Measurements from ENCODE around the gene MSH3.

MSH3 gene

DNA sequence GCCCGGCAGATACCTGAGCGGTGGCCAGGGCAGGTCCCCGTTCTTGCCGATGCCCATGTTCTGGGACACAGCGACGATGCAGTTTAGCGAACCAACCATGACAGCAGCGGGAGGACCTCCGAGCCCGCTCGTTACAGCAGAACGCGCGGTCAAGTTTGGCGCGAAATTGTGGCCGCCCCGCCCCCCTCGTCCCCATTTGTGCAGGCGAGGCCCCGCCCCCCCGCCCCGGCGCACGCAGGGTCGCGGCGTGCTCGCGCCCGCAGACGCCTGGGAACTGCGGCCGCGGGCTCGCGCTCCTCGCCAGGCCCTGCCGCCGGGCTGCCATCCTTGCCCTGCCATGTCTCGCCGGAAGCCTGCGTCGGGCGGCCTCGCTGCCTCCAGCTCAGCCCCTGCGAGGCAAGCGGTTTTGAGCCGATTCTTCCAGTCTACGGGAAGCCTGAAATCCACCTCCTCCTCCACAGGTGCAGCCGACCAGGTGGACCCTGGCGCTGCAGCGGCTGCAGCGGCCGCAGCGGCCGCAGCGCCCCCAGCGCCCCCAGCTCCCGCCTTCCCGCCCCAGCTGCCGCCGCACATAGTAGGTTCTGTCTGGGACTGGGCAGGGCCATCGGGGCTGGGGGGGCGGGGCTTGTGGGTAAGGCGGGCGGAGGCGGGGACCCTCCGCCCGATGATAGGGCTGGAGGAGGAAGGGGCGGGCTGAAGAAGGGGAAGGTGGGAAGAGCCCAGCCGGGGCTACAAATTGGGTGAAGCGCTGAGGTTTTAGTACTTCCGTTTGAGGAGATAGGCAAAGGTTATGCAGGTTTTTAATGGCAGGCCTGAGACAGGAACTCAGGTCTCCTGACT is at the start of gene MSH3, which contains the start of gene DHFR:
TSS of gene MSH3 (plus strand) at position 262 of the 840 bp plus-strand sequence. CDS start at position 338, 76 bp downstream.
TSS of gene DHFR (minus strand) at position 593 of the 840 bp plus-strand sequence. CDS start at position 99, 494 bp downstream.
- DNase-seq (ENCODE audit: low read depth in 2 of 2): peak; percentile 82 to 86

DNA sequence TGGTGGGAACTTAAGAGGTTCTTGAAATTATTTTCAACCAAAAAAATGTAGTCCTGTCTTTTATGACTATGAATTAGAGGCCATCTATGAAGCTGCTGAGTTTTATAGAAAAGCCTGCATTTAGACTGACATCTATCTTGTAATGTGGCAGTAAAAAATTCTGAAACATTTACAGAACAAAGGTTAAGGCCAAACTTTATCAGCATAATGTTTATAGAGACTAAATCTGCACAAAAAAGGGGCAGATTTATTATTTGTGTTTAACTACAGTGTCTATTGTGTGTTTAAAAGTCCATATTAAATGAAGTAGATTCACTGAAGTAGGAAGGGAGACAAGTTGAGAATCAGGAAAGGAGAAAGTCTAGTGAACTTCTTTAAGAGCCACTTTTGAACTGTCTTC is 47.1 kb upstream of the MSH3 start:
- DNase-seq (ENCODE audit: low read depth in 2 of 2): no peak

DNA sequence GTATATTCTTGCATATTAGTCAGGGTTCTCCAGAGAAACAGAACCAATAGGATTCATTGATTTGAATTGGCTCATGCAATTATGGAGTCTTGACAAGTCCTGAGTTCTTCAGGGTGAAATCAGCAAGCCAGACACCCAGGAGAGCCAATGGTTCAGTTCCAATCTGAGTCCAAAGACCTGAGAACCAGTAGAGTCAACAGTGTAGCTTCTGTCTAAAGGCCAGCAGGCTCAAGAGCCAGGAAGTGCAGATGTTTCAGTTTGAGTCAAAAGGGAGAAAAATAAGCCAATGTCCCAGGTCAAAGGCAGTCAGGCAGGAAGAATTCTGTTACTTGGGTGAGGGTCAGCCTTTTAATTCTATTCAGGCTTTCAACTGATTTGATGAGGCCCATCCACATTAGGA is 46.6 kb upstream of the MSH3 start:
- no peak for DNase-seq (ENCODE audit: low read depth in 2 of 2)

- no peak for DNase-seq (ENCODE audit: low read depth in 2 of 2)
Observed at GRCh38 chr5:80608731-80609130, 45.7 kb upstream of the MSH3 start.

- DNase-seq (ENCODE audit: low read depth in 2 of 2): no peak
Observed at GRCh38 chr5:80609692-80610091, 44.8 kb upstream of the MSH3 start.

- no peak for DNase-seq (ENCODE audit: low read depth in 2 of 2)
Observed at GRCh38 chr5:80615266-80615914, 39.1 kb upstream of the MSH3 start.

- DNase-seq (ENCODE audit: low read depth in 2 of 2): no peak
Observed at GRCh38 chr5:80618438-80618837, 36.0 kb upstream of the MSH3 start.

GRCh38 chr5:80619086-80619485 is 35.4 kb upstream of the MSH3 start:
- no peak for DNase-seq (ENCODE audit: low read depth in 2 of 2)

GRCh38 chr5:80620211-80620610 is 34.2 kb upstream of the MSH3 start:
- no peak for DNase-seq (ENCODE audit: low read depth in 2 of 2)

DNA sequence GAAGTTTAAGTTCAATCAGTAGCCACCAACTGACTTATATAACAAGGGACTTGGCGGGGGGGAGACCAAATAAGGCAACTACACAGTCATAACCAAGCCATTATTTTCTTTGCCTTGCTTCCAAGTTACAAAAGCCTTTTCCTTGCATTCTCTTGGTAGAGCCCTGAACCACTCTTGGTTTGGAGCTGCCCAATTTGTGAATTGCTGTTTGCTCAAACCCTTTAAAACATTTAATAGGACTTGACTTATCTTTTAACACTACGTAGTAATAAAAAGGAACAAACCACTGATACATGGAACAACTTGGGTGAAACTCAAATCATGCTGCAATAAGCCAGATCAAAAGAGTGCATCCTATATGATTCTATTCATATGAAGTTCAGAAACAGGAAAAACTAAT is 31.7 kb upstream of the MSH3 start:
- DNase-seq (ENCODE audit: low read depth in 2 of 2): no peak

DNA sequence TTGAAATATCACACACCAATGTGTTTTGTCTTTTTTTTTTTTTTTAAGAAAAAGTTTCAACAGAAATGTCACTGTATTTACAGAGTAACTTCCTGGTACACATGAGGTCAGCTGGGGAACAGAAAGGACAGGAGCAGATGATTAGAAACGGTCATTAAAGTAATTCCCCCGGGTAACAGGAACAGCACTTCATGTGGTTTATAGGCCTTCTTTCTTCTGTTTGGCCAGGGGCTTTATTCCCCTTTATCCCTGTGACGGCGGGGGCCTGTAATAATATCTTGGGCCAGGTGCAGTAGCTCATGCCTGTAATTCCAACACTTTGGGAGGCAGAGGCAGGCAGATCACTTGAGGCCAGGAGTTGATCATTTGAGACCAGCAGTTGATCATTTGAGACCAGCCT is 30.5 kb upstream of the MSH3 start:
- no peak for DNase-seq (ENCODE audit: low read depth in 2 of 2)

- no peak for DNase-seq (ENCODE audit: low read depth in 2 of 2)
Observed at GRCh38 chr5:80625230-80625629, 29.2 kb upstream of the MSH3 start.

GRCh38 chr5:80629281-80629680 is 25.2 kb upstream of the MSH3 start:
- DNase-seq (ENCODE audit: low read depth in 2 of 2): no peak

DNA sequence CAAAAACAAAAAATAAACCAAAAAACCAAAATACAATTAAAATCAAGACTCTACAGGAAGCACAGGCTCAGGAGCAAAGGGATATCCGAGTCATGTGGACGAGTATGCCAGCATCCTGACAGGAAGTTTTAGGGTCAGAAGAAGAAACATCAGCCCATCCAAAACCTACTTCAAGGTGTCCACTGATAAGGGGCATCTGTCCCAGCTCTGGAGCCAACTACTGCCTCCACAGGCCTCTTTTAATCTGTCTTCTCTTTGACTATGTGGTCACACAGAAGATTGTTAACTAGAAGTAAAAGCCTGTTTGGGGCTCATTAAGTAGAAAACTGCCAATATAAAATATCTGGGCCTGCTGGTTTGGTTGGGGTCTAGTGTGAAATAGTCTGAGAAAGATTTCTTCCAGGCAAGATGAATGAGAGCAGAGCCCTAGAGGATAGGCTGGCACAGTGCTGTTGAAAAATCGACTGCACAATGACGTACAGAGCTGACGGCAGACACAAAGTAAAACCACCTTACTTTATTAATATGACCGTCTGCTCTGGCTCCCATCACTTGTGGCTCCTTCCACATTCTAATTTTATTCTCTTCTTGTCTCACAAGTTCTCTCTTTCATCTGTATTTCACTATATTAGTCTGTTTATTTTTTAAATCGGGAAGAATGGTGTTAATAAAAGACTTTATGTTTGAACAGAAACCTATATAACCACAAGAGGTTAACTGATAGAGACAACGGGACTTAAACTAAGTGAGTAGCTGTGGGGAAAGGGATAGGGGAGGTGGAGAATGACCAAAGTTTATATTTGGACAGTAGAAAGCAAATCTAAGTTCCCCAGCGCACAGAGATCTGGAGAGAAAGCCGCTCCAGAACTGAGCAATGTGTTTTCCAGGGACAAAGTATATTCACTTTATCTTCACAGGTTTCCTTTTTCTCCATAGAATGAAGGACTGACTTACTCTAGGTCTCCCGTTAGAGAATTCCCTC is 22.9 kb upstream of the MSH3 start:
- DNase-seq (ENCODE audit: low read depth in 2 of 2): no peak

GRCh38 chr5:80632700-80633099 is 21.8 kb upstream of the MSH3 start:
- no peak for DNase-seq (ENCODE audit: low read depth in 2 of 2)

- no peak for DNase-seq (ENCODE audit: low read depth in 2 of 2)
Observed at GRCh38 chr5:80634193-80634592, 20.3 kb upstream of the MSH3 start.

- DNase-seq (ENCODE audit: low read depth in 2 of 2): no peak
Observed at GRCh38 chr5:80641353-80641752, 13.1 kb upstream of the MSH3 start.

GRCh38 chr5:80644900-80645299 is 9.6 kb upstream of the MSH3 start:
- no peak for DNase-seq (ENCODE audit: low read depth in 2 of 2)

GRCh38 chr5:80646926-80647325 is 7.5 kb upstream of the MSH3 start:
- no peak for DNase-seq (ENCODE audit: low read depth in 2 of 2)

- DNase-seq (ENCODE audit: low read depth in 2 of 2): no peak
Observed at GRCh38 chr5:80653502-80653901, 950 bp upstream of the MSH3 start.

GRCh38 chr5:80654054-80654390 is 430 bp upstream of the MSH3 start:
- peak; percentile 10 to 24 for DNase-seq (ENCODE audit: low read depth in 2 of 2)

DNA sequence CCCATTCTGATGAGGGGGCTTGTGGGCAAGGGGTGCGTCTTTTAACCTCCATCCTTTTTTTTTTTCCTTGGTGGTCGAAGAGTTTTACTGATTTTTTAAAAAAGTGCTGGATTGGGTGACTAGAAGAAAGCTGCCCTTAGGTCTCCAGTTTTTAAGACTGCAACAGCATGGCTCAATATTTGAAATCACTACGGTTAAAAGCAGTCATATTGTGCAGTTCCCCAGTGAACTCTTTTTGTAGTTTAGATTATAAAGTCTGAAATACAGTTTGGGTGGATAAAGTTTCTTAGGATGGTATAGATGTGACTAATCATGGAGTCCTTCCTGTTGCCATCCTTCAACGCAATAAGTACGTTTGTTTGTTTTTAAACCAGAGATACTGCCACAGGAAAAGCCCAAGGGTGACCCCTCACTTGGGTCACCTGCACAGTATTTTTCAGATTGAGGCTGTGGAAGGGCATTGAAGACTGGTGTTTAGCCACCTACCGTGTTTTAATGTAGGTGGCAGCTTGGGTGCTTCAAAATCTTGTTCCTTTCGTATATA is 851 bp downstream of the MSH3 start:
- no peak for DNase-seq (ENCODE audit: low read depth in 2 of 2)
